Left kidney (tissue), 2 donors: ENCODE measurements around the gene ZNF792. TPM values are rescaled to one million over a fixed set of nuclear protein-coding genes. Genes with fewer than 3 reads are reported as not detected.
"Not testable (repeated sequence)": the region's sequence is repeated elsewhere in the genome, so short reads cannot be mapped to it uniquely, and the experiment has no call there.

Experiments
- DNase-seq: peaks from one replicate; pipeline ENCODE4 v3.0.0-alpha.2; 2013
- polyA plus RNA-seq: library from polyadenylated mRNA; unstranded; fragments of 120-200 nt; gene quantifications from one replicate; pipeline ENCODE4 v1.2.1, GENCODE V29; 2013; ENCODE audit not compliant: insufficient read length

The ZNF792 gene
- polyA plus RNA-seq, 1 donor = 6.3 TPM

DNA sequence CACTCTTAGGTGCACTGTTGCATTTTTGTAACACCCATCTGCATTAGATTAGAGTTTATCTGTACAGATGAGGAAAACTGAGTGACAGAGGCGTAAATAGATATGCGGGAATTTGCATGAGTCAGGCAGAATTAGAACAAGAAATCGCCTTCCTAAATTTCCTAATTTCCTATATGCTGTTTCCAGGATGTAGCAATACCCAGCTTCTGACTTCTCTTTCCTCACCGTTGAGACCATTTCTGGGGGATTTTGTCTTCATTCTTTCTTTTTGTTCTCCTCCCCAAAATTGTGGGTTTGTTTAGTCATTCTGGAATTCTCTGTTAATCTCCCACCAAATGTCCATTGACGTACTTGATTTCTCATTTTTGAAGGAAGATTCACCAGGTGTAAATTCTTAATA is 10.6 kb upstream of the ZNF792 start:
- DNase-seq = no peak

GRCh38 chr19:34972163-34972705 is 8.2 kb upstream of the ZNF792 start:
- DNase-seq = no peak

GRCh38 chr19:34970185-34970780 is 6.3 kb upstream of the ZNF792 start:
- not testable (repeated sequence) for DNase-seq

- no peak for DNase-seq
Observed at GRCh38 chr19:34969721-34970120, 5.7 kb upstream of the ZNF792 start.

DNA sequence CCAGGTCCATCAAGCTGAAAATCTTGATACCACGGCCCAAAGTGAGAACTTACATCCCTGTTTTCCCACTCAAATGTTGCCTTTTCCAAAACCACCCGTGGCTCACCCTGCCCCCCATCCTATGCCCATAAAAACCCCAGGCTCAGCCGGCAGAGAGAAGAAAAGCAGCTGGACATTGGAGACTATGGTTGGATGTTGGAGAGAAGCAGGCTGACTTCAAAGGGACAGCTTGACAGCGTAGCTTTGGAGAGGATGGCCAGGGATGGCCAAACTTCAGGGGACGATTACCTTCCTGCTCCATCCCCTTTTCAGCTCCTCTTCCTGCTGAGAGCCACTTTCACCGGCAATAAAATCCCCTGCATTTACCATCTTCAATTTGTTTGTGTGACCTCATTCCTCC is 3.5 kb upstream of the ZNF792 start:
- no peak for DNase-seq

GRCh38 chr19:34965505-34965904 is 1.5 kb upstream of the ZNF792 start:
- not testable (repeated sequence) for DNase-seq

GRCh38 chr19:34964598-34964997 is 569 bp upstream of the ZNF792 start:
- DNase-seq = no peak

DNA sequence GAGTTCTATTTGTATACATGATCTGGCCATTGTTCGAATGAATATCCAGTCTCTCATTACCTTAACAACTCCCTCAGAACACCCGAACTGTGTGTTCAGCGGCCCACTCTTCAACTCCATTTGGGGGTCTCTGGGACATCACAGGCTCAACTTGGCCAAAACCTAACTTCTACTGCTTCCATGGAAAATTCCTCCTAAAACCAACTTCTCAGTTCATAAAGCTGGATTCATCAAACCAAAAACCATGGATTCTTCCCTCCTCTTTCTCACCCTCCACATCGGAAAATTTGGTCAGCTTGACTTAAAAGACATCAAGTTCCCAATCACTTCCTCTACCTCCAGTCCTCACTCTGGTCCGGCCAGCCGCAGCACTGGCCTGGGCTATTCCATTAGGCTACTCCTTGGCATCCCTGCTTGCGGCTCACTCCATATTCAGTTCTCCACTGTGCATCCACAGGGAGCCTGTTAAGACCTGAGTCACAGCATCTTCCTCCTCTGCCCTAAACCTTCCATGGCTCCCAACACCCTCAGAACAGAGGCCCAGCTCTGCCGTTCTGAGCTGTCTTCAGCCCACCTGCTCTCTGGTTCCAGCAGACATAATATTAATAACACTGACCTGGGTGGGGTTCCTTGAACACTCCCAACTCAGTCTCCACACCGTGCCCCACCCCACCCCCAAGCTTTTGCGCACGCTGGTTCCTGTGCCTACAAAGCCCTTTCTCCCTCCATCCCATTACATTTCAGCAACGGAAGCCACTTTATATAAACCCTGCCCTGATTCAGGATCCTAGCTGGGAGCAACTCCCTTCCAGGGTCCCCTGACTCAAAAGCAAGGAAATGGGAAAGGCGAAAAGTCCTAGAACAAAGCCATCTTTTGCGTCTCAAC is 1.1 kb downstream of the ZNF792 start:
- peak; percentile 15 for DNase-seq

DNA sequence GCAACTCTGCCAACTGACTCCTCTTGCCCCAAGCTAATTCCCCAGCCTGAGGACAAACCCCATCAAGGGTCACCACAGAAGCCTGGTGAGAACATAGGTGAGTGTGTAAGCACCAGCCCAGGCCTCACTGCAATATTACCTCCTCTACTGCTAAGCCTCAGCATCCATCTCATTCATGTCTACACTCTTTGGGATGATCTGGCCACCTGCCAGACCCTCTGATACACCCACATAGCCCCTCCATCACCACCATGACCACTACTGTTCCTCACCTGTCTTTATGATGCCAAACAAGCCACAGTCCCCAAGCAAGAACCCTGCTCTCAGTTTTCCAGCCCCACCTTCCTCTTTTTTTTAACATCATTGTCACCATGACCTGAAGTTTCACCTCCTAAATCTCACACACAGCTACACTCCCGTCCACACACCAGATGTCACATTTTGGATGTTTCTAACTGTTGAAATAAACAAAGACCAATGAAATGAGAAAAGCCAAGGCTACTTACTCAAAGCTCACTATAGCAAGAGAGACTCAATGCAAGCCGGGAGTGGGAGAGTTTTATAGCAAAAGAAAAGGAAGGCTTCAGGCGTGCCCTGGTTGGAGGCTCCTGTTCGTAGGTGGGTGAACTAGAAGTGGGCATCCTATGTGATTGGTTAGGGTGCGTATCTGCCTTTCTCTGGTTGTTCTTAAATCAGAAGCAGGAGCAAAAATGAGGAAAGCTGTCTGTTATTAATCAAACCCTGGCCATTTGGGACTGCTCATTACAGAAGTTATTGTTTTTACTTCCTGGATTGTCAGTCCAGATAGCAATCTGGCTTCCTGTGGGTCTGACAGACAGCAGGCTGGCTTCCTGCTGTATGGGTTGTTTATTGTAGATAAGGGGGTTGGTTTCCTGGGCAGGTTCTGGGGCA is 2.0 kb downstream of the ZNF792 start:
- no peak for DNase-seq

GRCh38 chr19:34960940-34961679 is 2.9 kb downstream of the ZNF792 start:
- no peak for DNase-seq

DNA sequence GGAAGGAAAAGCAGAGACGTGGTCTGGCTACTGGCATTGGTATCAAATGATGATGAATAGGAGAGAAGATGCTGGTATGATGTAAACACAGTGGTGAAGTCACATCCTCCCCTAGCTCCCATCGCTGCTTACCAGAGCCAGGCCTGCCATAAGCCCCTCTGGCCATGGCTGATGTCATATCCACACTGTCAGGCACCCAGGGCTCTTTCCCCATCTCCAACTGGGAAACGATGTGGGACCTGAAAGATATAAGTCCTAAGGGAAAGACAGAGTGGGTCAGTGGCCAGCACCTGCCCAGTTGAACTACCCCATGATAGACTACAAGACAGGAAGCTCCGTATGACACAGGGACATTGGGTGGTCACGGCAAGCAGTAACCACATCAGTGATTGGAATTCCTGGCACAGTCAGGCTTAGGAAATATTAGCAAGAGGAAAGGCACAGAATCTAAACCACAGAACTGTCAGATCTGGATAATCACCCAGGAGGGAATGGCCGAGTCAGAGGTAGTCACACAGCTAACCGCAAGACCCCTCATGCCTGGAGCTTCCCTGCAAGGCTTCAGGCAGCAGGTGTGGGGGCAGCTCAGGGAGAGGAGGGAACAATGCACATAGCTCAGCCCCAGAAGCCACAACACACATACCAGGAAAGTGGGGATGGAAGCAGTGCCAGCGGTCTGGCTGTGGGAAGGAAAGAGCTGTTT is 3.8 kb downstream of the ZNF792 start:
- DNase-seq = no peak

GRCh38 chr19:34959021-34959420 is 5.0 kb downstream of the ZNF792 start:
- no peak for DNase-seq

DNA sequence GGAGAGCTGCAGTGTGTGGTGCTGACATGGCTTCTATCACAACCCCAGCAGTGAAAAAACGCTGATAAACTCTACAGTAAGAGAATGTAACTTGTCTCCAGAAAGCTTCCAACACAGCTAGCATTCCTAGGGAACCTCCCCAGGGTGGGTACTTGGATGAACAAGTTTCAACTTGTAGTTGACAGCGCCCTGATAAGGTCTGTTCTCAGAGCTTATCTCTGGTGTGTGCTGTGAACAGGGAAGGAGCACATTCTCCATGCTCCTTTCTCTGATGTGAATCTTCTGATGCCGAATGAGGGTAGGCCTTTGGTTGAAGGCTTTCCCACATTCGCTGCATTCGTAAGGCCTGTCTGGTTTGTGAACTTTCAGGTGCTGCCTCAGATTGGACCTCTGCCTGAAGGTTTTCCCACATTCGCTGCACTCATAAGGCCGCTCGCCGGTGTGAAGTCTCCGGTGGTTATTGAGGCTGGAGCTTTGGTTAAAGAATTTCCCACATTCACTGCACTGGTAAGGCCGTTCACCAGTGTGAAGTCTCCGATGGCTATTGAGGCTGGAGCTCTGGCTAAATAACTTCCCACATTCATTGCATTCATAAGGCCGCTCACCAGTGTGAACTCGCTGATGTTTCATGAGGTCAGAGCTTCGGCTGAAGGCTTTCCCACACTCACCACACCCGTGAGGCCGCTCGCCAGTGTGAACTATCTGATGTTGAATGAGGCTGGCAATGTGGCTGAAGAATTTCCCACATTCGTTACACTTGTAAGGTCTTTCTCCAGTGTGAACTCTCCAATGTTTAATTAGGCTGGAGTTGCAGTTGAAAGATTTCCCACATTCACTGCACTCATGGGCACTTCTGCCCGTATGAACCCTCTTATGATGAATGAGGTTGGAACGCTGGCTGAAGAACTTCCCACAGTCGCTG is 5.9 kb downstream of the ZNF792 start:
- no peak for DNase-seq

DNA sequence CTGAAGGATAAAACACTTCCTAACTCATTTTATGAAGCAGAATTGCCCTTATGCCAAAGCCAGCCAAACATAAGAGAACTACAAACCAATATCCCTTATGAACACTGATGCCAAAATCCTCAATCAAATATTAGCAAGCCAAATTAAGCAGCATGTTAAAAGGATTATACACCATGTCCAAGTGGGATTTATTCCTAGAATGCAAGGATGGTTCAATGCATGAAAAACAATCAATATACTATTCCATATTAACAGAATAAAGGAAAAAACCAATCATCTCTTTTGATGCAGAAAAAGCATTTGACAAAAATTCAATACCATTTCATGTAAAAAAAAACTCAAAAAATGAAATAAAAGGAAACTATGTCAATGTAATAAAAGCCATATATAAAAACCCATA is 10.9 kb downstream of the ZNF792 start:
- no peak for DNase-seq

GRCh38 chr19:34943861-34944573 is 20.0 kb downstream of the ZNF792 start:
- no peak for DNase-seq

DNA sequence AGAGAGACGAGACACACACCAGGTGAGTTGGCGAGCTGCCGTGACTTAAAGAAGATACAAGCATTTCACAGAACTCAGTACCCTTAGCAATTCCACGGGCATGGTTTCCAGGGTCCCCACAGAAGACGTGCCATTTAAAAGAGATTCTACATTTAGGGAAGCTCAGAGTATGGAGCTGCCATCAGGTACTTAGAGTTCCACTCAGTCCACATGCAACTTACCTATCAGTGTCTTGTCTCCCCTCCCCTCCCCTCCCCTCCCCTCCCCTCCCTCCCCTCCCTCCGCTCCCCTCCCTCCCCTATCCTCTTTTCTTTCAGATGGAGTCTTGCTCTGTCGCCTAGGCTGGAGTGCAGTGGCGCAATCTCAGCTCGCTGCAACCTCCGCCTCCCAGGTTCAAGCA is 25.1 kb downstream of the ZNF792 start:
- DNase-seq = no peak

- DNase-seq = no peak
Observed at GRCh38 chr19:34936184-34936583, 27.8 kb downstream of the ZNF792 start.

GRCh38 chr19:34932494-34932893 is 31.5 kb downstream of the ZNF792 start:
- DNase-seq = no peak
